Spinal cord (tissue), 10 donors: ENCODE data around the gene KCNN2. TPM values are rescaled to one million over a fixed set of nuclear protein-coding genes. Genes with fewer than 3 reads are reported as not detected.

Experiments
- DNase-seq, 6 donors: peaks; one replicate each; pipeline versions ENCODE4 v3.0.0 to v3.0.0-alpha.2; 2013 to 2015; ENCODE audit warnings: low spot score in 6 of 6, low read depth in 4 of 6
- H3K27ac ChIP-seq: one replicate; pipeline ENCODE4 v1.5.1; 2013; ENCODE audit warnings: low read depth, low read length, control low read depth
- H3K27me3 ChIP-seq: one replicate; pipeline ENCODE4 v1.6.1; 2013; ENCODE audit warnings: low read length; ENCODE audit not compliant: control insufficient read depth, insufficient read depth
- H3K36me3 ChIP-seq: one replicate; pipeline ENCODE4 v1.6.1; 2013; ENCODE audit warnings: low read length; ENCODE audit not compliant: control insufficient read depth, insufficient read depth
- H3K4me1 ChIP-seq: one replicate; pipeline ENCODE4 v1.6.1; 2013; ENCODE audit warnings: low read length; ENCODE audit not compliant: control insufficient read depth, insufficient read depth
- H3K4me3 ChIP-seq: one replicate; pipeline ENCODE4 v1.5.1; 2013; ENCODE audit warnings: low read depth, low read length, control low read depth
- H3K9me3 ChIP-seq: one replicate; pipeline ENCODE4 v1.6.1; 2013; ENCODE audit warnings: low read length; ENCODE audit not compliant: control insufficient read depth, insufficient read depth
- WGBS: methylation state at CpG from one replicate; pipeline ENCODE4 v1.1.5; 2013; ENCODE audit warnings: missing lambda C conversion rate; ENCODE audit not compliant: insufficient coverage; 5-methylcytosine and 5-hydroxymethylcytosine counted together
- long read RNA-seq, 4 donors: transcript quantifications; one replicate each; lab custom pipeline, GENCODE V29; 2026
- polyA plus RNA-seq, 2 donors: library from polyadenylated mRNA; unstranded; fragments of 120-200 nt; gene quantifications; one replicate each; pipeline ENCODE4 v1.2.1, GENCODE V29; 2013; ENCODE audit not compliant: insufficient read length in 2 of 2
- total RNA-seq, 2 donors: library from RNA; depleted of rRNA in 1 of 2; stranded (reverse); fragments of 120-200 nt in 1 of 2; fragments of >200 nt in 1 of 2; gene quantifications; one replicate each; pipeline versions ENCODE4 v1.2.3 to v1.2.4, GENCODE V29; 2013 to 2014
- donor health status: healthy.

The KCNN2 gene
- total RNA-seq (10 to 100 TPM in 1 of 2 donors, 1 to 10 TPM in 1; 7.3 to 27.2 TPM), polyA plus RNA-seq (10 to 100 TPM; 17.4 to 22.5 TPM)
- long read RNA-seq, donor 1, partial matches to known transcripts, result 0 of 5 reads
- long read RNA-seq, donor 1, other reads (novel, unspliced or antisense), result 0 of 5 reads
- long read RNA-seq, donor 2, partial matches to known transcripts, result 0 of 2 reads
- long read RNA-seq, donor 2, other reads (novel, unspliced or antisense), result 0 of 2 reads
- long read RNA-seq, donor 3, partial matches to known transcripts, result 0 of 2 reads
- long read RNA-seq, donor 3, other reads (novel, unspliced or antisense), result 0 of 2 reads
- long read RNA-seq, donor 4, result 0 reads

- Histone ChIP-seq H3K9me3 (no peaks in the 10 kb centered on the region), H3K4me3 (peak within 1 kb of the TSS; percentile 78), H3K27me3 (peaks cover 17% of the 10 kb centered on the region), H3K27ac (peak within 1 kb of the TSS; percentile 91), H3K4me1 (peaks cover 21% of the 10 kb centered on the region), H3K36me3 (no peaks in the 10 kb centered on the region)
- peak; percentile 85 to 99 (median 92) for DNase-seq
- WGBS, result 0% methylated on average over 33 of the region's 33 CpGs
Measured at GRCh38 chr5:114361724-114362196, at the start of gene KCNN2. TSS of gene KCNN2 (plus strand) at chr5:114362070. CDS start at chr5:114362140, 70 bp downstream.

- Histone ChIP-seq H3K27ac (no peak overlapping the region), H3K4me3 (no peak overlapping the region), H3K27me3 (no peaks in the 10 kb centered on the region), H3K4me1 (no peaks in the 10 kb centered on the region), H3K36me3 (no peaks in the 10 kb centered on the region), H3K9me3 (no peaks in the 10 kb centered on the region)
- peak in 2 of 6 donors; percentile 45 to 62 for DNase-seq
- no CpG with 5 or more reads among the region's 1 CpG for WGBS
Measured at GRCh38 chr5:114312658-114313057, 49.2 kb upstream of the KCNN2 start.

GRCh38 chr5:114314061-114314460, 47.8 kb upstream of the KCNN2 start:
- Histone ChIP-seq H3K36me3 (no peaks in the 10 kb centered on the region), H3K4me3 (no peak overlapping the region), H3K27ac (no peak overlapping the region), H3K4me1 (no peaks in the 10 kb centered on the region), H3K27me3 (no peaks in the 10 kb centered on the region), H3K9me3 (no peaks in the 10 kb centered on the region)
- no peak for DNase-seq
- WGBS, result no CpG with 5 or more reads among the region's 2 CpGs

- Histone ChIP-seq H3K9me3 (no peaks in the 10 kb centered on the region), H3K27ac (no peak overlapping the region), H3K4me1 (no peaks in the 10 kb centered on the region), H3K27me3 (no peaks in the 10 kb centered on the region), H3K36me3 (no peaks in the 10 kb centered on the region), H3K4me3 (no peak overlapping the region)
- no peak for DNase-seq
- 40% methylated on average over 1 of the region's 4 CpGs for WGBS
Measured at GRCh38 chr5:114316167-114316566, 45.7 kb upstream of the KCNN2 start.

- 83% methylated on average over 4 of the region's 6 CpGs for WGBS
- no peak for DNase-seq
- no peak overlapping the region for H3K27ac ChIP-seq
- H3K9me3 ChIP-seq, result no peaks in the 10 kb centered on the region
- no peaks in the 10 kb centered on the region for H3K4me1 ChIP-seq
- no peak overlapping the region for H3K4me3 ChIP-seq
- H3K36me3 ChIP-seq, result no peaks in the 10 kb centered on the region
- no peaks in the 10 kb centered on the region for H3K27me3 ChIP-seq
Measured at GRCh38 chr5:114317751-114318150, 44.1 kb upstream of the KCNN2 start.

GRCh38 chr5:114319236-114319635, 42.6 kb upstream of the KCNN2 start:
- peak in 1 of 6 donors; percentile 78 for DNase-seq
- Histone ChIP-seq H3K4me3 (no peak overlapping the region), H3K27me3 (no peaks in the 10 kb centered on the region), H3K36me3 (no peaks in the 10 kb centered on the region), H3K9me3 (no peaks in the 10 kb centered on the region), H3K27ac (no peak overlapping the region), H3K4me1 (no peaks in the 10 kb centered on the region)
- WGBS, result 67% methylated on average over 1 of the region's 1 CpG

GRCh38 chr5:114319821-114320220, 42.0 kb upstream of the KCNN2 start:
- no peak overlapping the region for H3K4me3 ChIP-seq
- no peaks in the 10 kb centered on the region for H3K27me3 ChIP-seq
- H3K27ac ChIP-seq, result no peak overlapping the region
- no CpG with 5 or more reads among the region's 1 CpG for WGBS
- H3K36me3 ChIP-seq, result no peaks in the 10 kb centered on the region
- no peaks in the 10 kb centered on the region for H3K9me3 ChIP-seq
- no peaks in the 10 kb centered on the region for H3K4me1 ChIP-seq
- DNase-seq, result no peak

- WGBS, result no CpG with 5 or more reads among the region's 1 CpG
- Histone ChIP-seq H3K27me3 (no peaks in the 10 kb centered on the region), H3K27ac (no peak overlapping the region), H3K9me3 (no peaks in the 10 kb centered on the region), H3K4me1 (no peaks in the 10 kb centered on the region), H3K36me3 (no peaks in the 10 kb centered on the region), H3K4me3 (no peak overlapping the region)
- no peak for DNase-seq
Measured at GRCh38 chr5:114324282-114324681, 37.6 kb upstream of the KCNN2 start.

GRCh38 chr5:114325541-114325940, 36.3 kb upstream of the KCNN2 start:
- no peak overlapping the region for H3K4me3 ChIP-seq
- H3K4me1 ChIP-seq, result no peaks in the 10 kb centered on the region
- no peaks in the 10 kb centered on the region for H3K27me3 ChIP-seq
- no peaks in the 10 kb centered on the region for H3K36me3 ChIP-seq
- no peaks in the 10 kb centered on the region for H3K9me3 ChIP-seq
- no CpG with 5 or more reads among the region's 3 CpGs for WGBS
- H3K27ac ChIP-seq, result no peak overlapping the region
- DNase-seq, result no peak

GRCh38 chr5:114327474-114327873, 34.4 kb upstream of the KCNN2 start:
- no peaks in the 10 kb centered on the region for H3K27me3 ChIP-seq
- no peaks in the 10 kb centered on the region for H3K36me3 ChIP-seq
- H3K4me1 ChIP-seq, result no peaks in the 10 kb centered on the region
- no peaks in the 10 kb centered on the region for H3K9me3 ChIP-seq
- DNase-seq, result no peak
- no CpG with 5 or more reads among the region's 3 CpGs for WGBS
- no peak overlapping the region for H3K4me3 ChIP-seq
- H3K27ac ChIP-seq, result no peak overlapping the region
